ENCODE results near the gene UGT1A10. TPM values are rescaled to one million over a fixed set of nuclear protein-coding genes. Genes with fewer than 3 reads are reported as not detected.
"Not testable (repeated sequence)": the region's sequence is repeated elsewhere in the genome, so short reads cannot be mapped to it uniquely, and the experiment has no call there.

The UGT1A10 gene
- total RNA-seq, 1 donor = not detected

GRCh38 chr2:233700028-233700635 is 63.9 kb downstream of the UGT1A10 start:
- peak overlapping the region; percentile 86 for H3K27ac ChIP-seq (ENCODE audit: low read depth, low read length)
- no peaks in the 10 kb centered on the region for H3K27me3 ChIP-seq (ENCODE audit: insufficient read depth, low read length)
- H2AFZ ChIP-seq (ENCODE audit: low read length) = peak overlapping the region; percentile 4
- TF ChIP-seq CTCF (IDR thresholded peaks at IDR 0.05; ENCODE audit: extremely low read depth, low read depth, low read length) = no peak
- no peaks in the 10 kb centered on the region for H4K20me1 ChIP-seq (ENCODE audit: insufficient read depth, low read length)
- H3K4me2 ChIP-seq (ENCODE audit: insufficient read depth, low read length) = no peak overlapping the region
- H3K4me1 ChIP-seq (ENCODE audit: insufficient read depth, low read length) = peaks cover 8% of the 10 kb centered on the region
- no peaks in the 10 kb centered on the region for H3K9me3 ChIP-seq (ENCODE audit: low read depth, low read length)
- DNase-seq (ENCODE audit: insufficient read length, low spot score, missing footprints) = no peak
- H3K79me2 ChIP-seq (ENCODE audit: insufficient read depth, low read length) = no peaks in the 10 kb centered on the region
- H3K4me3 ChIP-seq (ENCODE audit: insufficient read depth, low read length) = no peak overlapping the region
- H3K36me3 ChIP-seq (ENCODE audit: insufficient read depth, low read length) = no peaks in the 10 kb centered on the region

DNA sequence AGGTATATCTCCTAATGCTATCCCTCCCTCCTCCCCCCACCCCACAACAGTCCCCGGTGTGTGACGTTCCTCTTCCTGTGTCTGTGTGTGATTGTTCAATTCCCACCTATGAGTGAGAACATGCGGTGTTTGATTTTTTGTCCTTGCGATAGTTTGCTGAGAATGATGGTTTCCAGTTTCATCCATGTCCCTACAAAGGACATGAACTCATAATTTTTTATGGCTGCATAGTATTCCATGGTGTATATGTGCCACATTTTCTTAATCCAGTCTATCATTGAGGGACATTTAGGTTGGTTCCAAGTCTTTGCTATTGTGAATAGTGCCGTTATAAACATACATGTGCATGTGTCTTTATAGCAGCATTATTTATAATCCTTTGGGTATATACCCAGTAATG is 64.6 kb downstream of the UGT1A10 start:
- not testable (repeated sequence) for H3K4me3 ChIP-seq (ENCODE audit: insufficient read depth, low read length); H3K4me2 ChIP-seq (ENCODE audit: insufficient read depth, low read length); H3K36me3 ChIP-seq (ENCODE audit: insufficient read depth, low read length); H3K27me3 ChIP-seq (ENCODE audit: insufficient read depth, low read length); H3K4me1 ChIP-seq (ENCODE audit: insufficient read depth, low read length); H3K79me2 ChIP-seq (ENCODE audit: insufficient read depth, low read length); H4K20me1 ChIP-seq (ENCODE audit: insufficient read depth, low read length); H3K27ac ChIP-seq (ENCODE audit: low read depth, low read length); H2AFZ ChIP-seq (ENCODE audit: low read length); DNase-seq (ENCODE audit: insufficient read length, low spot score, missing footprints); H3K9me3 ChIP-seq (ENCODE audit: low read depth, low read length)

DNA sequence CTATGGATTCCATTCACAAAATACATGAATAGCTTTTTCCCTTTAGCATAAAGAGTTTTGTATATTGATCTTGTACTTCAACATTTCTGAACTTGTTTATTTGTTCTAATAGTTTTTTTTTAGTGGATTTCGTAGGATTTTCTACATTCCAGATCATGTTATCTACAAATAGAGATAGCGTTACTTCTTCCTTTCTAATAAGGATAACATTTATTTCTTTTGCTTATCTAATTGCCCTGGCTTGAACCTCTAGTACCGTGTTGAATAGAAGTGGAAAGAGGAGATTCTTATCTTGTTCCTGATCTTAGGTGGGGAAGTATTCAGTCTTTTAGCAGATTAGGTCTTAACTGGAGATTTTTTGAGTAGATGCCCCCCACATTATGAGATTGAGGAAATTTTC is 66.0 kb downstream of the UGT1A10 start:
- Histone ChIP-seq H4K20me1 (ENCODE audit: insufficient read depth, low read length) (no peaks in the 10 kb centered on the region), H3K79me2 (ENCODE audit: insufficient read depth, low read length) (no peaks in the 10 kb centered on the region), H3K4me3 (ENCODE audit: insufficient read depth, low read length) (no peak overlapping the region), H3K4me2 (ENCODE audit: insufficient read depth, low read length) (no peak overlapping the region), H3K27ac (ENCODE audit: low read depth, low read length) (no peak overlapping the region), H3K4me1 (ENCODE audit: insufficient read depth, low read length) (peaks cover 23% of the 10 kb centered on the region), H3K36me3 (ENCODE audit: insufficient read depth, low read length) (no peaks in the 10 kb centered on the region), H3K9me3 (ENCODE audit: low read depth, low read length) (no peaks in the 10 kb centered on the region), H2AFZ (ENCODE audit: low read length) (no peak overlapping the region), H3K27me3 (ENCODE audit: insufficient read depth, low read length) (no peaks in the 10 kb centered on the region)
- TF ChIP-seq CTCF (IDR thresholded peaks at IDR 0.05; ENCODE audit: extremely low read depth, low read depth, low read length) = no peak
- no peak for DNase-seq (ENCODE audit: insufficient read length, low spot score, missing footprints)

GRCh38 chr2:233705911-233706506 is 69.8 kb downstream of the UGT1A10 start:
- TF ChIP-seq CTCF (IDR thresholded peaks at IDR 0.05; ENCODE audit: extremely low read depth, low read depth, low read length) = no peak
- no peak overlapping the region for H3K4me2 ChIP-seq (ENCODE audit: insufficient read depth, low read length)
- no peak for DNase-seq (ENCODE audit: insufficient read length, low spot score, missing footprints)
- no peaks in the 10 kb centered on the region for H3K79me2 ChIP-seq (ENCODE audit: insufficient read depth, low read length)
- no peaks in the 10 kb centered on the region for H4K20me1 ChIP-seq (ENCODE audit: insufficient read depth, low read length)
- no peak overlapping the region for H2AFZ ChIP-seq (ENCODE audit: low read length)
- peaks cover 28% of the 10 kb centered on the region for H3K4me1 ChIP-seq (ENCODE audit: insufficient read depth, low read length)
- H3K4me3 ChIP-seq (ENCODE audit: insufficient read depth, low read length) = no peak overlapping the region
- no peaks in the 10 kb centered on the region for H3K9me3 ChIP-seq (ENCODE audit: low read depth, low read length)
- peak overlapping the region; percentile 44 for H3K27ac ChIP-seq (ENCODE audit: low read depth, low read length)
- H3K27me3 ChIP-seq (ENCODE audit: insufficient read depth, low read length) = peaks cover 2% of the 10 kb centered on the region
- no peaks in the 10 kb centered on the region for H3K36me3 ChIP-seq (ENCODE audit: insufficient read depth, low read length)

All from osteoblast (primary cell).